NCI-H748 (cell line): Measurements from ENCODE around the gene CDA.

Experiments
- DNase-seq: peaks from one replicate; lab custom pipeline; 2025; ENCODE audit not compliant: unreplicated experiment; lab: John Stamatoyannopoulos, UW

CDA gene

GRCh38 chr1:20615946-20616846 lies 27.3 kb downstream of the CDA start:
- no peak for DNase-seq

DNA sequence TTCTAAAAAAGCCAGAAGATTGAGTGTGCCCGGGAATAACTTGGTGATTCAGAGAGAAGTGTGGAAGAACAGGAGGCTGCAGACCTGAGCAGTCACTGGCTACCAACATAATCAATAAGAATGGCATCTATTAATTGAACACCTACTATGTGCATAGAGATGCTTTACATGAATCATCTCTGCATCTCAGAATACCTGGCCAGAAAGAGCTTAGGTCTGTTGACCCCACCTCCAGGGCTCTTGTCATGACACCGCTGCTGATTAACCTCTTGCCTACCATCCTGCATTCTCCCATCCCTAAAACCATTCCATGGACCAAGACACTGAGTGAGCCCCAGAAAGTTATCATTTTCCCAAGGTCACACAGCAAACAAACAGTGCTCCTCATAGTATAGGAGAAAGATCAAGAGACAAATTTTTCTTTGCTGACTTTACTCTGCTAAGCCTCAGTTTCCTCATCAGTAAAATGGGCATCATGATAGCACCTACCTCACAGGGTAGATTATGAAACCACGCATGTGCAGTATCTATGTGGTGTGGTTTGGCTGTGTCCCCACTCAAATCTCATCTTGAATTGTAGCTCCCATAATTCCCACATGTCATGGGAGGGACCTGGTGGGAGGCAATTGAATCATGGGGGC lies 28.1 kb downstream of the CDA start:
- DNase-seq: no peak

DNA sequence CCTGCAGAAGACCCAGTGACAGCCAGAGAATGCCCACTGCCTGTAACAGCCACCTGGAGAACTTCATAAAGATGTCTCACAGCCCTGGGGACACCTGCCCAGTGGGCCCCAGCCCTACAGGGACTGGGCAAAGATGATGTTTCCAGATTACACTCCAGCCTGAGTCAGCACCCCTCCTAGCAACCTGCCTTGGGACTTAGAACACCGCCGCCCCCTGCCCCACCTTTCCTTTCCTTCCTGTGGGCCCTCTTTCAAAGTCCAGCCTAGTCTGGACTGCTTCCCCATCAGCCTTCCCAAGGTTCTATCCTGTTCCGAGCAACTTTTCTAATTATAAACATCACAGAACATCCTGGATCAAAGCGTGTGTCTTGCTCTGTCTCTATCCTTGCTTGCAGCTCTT lies 29.7 kb downstream of the CDA start:
- DNase-seq: no peak

GRCh38 chr1:20619999-20620398 lies 31.1 kb downstream of the CDA start:
- DNase-seq: no peak

DNA sequence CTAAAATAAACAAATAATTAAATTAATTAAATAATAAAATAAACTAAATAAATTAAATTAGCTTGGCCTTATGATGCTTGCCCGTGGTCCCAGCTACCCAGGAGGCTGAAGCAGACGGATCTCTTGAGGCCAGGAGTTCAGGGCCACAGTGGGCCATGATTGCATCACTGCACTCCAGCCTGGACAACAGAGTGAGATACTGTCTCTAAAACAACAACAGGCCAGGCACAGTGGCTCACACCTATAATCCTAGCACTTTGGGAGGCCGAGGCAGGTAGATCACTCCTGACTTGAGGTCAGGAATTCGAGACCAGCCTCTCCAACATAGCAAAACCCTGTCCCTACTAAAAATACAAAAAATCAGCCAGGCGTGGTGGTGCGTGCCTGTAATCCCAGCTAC lies 32.1 kb downstream of the CDA start:
- no peak for DNase-seq

DNA sequence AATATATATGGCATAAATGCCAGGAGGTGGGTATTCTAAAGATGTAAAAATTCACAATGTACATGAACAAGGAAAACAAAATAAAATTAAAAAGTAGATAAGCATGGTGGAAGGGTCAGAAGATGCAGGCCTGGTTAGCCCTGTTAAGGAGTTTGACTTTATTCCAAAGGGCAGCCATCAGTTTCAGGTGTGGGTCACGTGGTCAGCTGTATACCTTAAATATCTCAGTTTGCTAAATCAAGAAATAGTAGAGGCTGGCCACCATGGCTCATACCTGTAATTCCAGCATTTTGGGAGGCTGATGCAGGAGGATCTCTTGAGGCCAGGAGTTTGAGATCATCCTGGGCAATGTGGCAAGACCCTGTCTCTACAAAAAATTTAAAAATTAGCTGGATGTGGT lies 35.8 kb downstream of the CDA start:
- no peak for DNase-seq

- DNase-seq: no peak
Measured at GRCh38 chr1:20625176-20626097, 36.5 kb downstream of the CDA start.

DNA sequence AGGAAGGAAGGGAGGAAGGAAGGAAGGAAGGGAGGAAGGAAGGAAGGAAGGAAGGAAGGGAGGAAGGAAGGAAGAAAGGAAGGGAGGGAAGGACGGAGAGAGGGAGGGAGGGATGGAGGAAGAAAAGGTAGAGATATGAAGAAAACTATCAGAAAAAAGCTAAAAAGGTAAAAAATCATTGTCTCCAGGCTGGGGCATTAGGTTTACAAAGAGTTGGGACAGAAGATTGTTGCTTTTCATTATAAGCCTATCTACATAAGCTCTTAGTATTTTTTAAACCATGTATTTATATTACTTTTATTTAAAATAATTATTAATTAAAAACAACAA lies 37.2 kb downstream of the CDA start:
- DNase-seq: no peak

DNA sequence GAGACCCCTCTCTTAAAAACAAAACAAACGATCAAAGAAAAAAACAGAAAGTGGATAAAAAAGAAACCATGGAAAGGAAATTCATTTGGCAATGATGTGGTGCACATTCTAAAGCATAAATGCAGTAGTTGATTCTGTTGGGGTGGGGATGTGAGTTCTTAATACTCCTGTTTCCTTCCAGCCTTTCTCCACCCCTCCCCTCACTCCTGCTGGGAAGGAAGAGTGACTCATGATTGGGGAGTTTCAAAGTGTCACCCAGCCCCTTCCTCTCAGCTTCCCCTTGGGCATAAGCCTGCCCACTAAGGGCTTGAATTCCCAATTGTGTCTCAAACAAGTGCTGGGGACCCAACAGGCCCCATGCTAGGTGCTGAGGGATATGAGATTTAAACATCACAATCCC lies 37.6 kb downstream of the CDA start:
- no peak for DNase-seq

DNA sequence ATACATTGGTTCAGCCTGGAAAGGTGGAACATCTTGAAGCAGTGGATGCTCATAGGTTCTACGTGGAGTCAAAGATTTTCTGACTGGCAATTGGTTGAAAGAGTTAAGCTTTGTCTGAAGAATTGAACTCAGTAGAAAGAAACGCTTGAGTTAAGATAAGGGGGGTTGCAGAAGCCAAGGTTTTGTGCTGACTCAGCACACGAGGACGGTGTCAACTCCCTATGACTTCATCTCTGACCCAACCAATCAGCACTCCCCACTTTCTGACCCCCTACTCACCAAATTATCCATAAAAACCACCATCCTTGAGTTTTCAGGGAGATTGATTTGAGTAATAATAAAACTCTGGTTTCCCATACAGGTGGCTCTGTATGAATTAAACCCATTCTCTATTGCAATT lies 41.8 kb downstream of the CDA start:
- no peak for DNase-seq

GRCh38 chr1:20632386-20632785 lies 43.5 kb downstream of the CDA start:
- DNase-seq: no peak

DNA sequence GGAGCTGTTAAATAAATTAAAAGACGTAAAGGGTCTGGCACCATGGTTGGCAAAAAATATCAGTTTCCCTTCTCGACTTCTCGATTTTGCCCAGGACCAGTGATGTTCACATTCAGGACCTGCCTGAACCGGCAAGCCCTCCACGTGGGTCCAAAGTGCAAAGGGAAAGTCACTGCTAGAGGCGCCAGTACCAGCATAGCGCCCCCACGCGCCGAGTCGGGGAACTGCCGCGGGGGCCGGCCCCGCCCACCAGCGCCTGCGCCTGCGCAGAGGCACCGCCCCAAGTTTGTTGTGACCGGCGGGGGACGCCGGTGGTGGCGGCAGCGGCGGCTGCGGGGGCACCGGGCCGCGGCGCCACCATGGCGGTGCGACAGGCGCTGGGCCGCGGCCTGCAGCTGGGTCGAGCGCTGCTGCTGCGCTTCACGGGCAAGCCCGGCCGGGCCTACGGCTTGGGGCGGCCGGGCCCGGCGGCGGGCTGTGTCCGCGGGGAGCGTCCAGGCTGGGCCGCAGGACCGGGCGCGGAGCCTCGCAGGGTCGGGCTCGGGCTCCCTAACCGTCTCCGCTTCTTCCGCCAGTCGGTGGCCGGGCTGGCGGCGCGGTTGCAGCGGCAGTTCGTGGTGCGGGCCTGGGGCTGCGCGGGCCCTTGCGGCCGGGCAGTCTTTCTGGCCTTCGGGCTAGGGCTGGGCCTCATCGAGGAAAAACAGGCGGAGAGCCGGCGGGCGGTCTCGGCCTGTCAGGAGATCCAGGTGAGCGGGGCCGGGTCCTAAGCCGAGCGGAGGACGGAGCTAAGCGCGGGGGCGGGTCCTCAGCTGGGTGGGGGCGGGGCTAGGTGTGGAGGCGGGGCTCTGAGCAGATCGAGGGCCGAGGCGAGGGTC lies 44.5 kb downstream of the CDA start, which contains the start of gene PINK1:
Gene PINK1 (plus strand): TSS at position 269 of the 875 bp plus-strand sequence. CDS start 91 bp downstream, at position 360.
- peak; percentile 80 for DNase-seq

- no peak for DNase-seq
Measured at GRCh38 chr1:20634065-20634593, 45.2 kb downstream of the CDA start.

- DNase-seq: peak; percentile 49
Measured at GRCh38 chr1:20634594-20635084, 45.7 kb downstream of the CDA start.

- DNase-seq: no peak
Measured at GRCh38 chr1:20636785-20637347, 48.0 kb downstream of the CDA start.

DNA sequence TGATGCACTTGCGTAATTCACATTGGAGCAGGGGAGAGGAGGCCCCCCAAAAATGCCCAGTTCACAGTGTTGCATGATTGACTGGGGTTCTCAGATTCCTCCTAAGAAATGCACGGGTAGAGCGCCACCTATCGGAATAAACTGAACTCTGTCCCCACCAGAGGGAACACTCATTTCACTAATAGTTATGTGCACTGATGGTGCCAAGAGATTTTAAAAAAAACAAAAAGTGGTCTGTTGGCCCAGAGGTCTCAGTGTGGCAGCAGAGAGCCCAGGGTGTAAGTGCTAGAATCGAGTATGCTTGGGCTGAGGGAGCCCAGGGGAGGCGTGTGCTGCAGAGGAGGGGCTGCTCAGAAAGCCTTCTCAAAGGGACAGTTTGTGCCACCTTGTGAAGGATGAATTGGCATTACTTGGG lies 51.3 kb downstream of the CDA start:
- DNase-seq: peak; percentile 25

DNA sequence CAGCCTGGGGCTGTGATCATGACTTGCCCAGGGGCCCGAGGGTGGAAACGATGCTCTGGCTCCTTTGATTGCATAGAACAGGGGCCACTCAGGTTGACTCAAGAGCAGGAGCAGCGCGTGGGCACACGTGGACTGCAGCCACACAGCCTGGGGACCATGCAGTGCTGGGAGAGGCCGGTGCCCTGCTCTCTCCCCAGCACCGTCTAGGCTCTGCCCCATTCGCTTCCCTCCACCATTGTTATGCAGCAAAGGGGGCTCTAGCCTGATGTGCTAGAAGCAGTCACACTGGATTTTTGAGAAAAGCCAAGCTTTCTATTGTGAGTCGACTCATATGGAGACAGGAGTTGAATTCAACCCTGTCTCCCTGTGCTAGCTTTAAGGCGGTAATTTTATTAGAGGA lies 53.1 kb downstream of the CDA start:
- DNase-seq: no peak

- no peak for DNase-seq
Measured at GRCh38 chr1:20643080-20643479, 54.2 kb downstream of the CDA start.

DNA sequence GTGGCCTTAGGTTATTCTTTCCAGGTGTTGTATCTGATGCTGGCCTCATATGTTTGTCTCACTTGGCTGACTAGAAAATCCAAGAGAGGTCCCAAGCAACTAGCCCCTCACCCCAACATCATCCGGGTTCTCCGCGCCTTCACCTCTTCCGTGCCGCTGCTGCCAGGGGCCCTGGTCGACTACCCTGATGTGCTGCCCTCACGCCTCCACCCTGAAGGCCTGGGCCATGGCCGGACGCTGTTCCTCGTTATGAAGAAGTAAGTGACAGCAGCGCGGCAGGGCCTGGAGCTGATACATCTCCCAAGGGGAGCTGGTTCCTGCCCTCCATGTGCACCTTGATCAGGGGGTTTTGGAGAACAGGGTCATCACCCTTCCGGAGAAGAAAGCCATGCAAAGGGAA lies 55.5 kb downstream of the CDA start:
- no peak for DNase-seq

DNA sequence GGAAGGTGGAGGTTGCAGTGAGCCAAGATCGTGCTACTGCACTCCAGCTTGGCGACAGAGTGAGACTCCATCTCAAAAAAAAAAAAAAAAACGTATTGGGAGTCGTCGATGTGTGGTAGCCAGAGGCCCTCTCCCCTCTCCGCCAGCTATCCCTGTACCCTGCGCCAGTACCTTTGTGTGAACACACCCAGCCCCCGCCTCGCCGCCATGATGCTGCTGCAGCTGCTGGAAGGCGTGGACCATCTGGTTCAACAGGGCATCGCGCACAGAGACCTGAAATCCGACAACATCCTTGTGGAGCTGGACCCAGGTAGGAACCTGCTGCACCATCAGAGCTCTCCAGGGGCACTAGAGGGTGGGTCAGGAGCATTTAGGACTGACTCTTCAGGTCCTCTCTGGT lies 56.5 kb downstream of the CDA start:
- DNase-seq: no peak
